Transverse colon (tissue), 4 donors: ENCODE data around the gene TMEM69. TPM values are rescaled to one million over a fixed set of nuclear protein-coding genes. Genes with fewer than 3 reads are reported as not detected.

ENCODE experiments used
- DNase-seq: peaks from one replicate; pipeline ENCODE4 v3.0.0-alpha.2; 2019
- H3K27ac ChIP-seq, 4 donors: fragments of 200-600 bp; sonication (generic); 2 replicates each; pipeline ENCODE4 v1.5.1; 2016 to 2018; ENCODE audit warnings: inconsistent platforms in 4 of 4
- H3K27me3 ChIP-seq: fragments of 200-600 bp; sonication (generic); 2 replicates; pipeline ENCODE4 v1.5.1; 2017; ENCODE audit warnings: inconsistent platforms
- H3K36me3 ChIP-seq, 4 donors: fragments of 200-600 bp; sonication (generic); 2 replicates each; pipeline ENCODE4 v1.5.1; 2017 to 2019; ENCODE audit warnings: inconsistent platforms in 4 of 4
- H3K4me1 ChIP-seq, 4 donors: fragments of 200-600 bp; sonication (generic); 2 replicates each; pipeline ENCODE4 v1.5.1; 2017 to 2020; ENCODE audit warnings: inconsistent platforms in 4 of 4
- H3K4me3 ChIP-seq, 4 donors: fragments of 200-600 bp; sonication (generic); 1 replicate in 1 of 4; 2 replicates in 3 of 4; pipeline versions ENCODE4 v1.5.1 to v1.6.1; 2017 to 2019; ENCODE audit warnings: inconsistent platforms in 4 of 4
- H3K9me3 ChIP-seq, 2 donors: fragments of 200-600 bp; sonication (generic); 2 replicates each; pipeline ENCODE4 v1.5.1; 2017 to 2019; ENCODE audit warnings: inconsistent platforms in 2 of 2
- CTCF ChIP-seq, 5 experiments: fragments of 200-600 bp in 3 of 5; fragments of 450-650 bp in 2 of 5; sonication (generic) in 3 of 5; IDR thresholded peaks; 1 replicate in 2 of 5; 2 replicates in 3 of 5; pipeline ENCODE4 v1.5.1; 2016 to 2017; ENCODE audit warnings: antibody characterized with exemption in 5 of 5, inconsistent platforms in 3 of 5, mild to moderate bottlenecking in 2 of 5, moderate library complexity in 1 of 5
- EP300 ChIP-seq: sonication (generic); formaldehyde crosslinking; IDR thresholded peaks from one replicate; pipeline ENCODE4 v1.6.1; 2017; ENCODE audit warnings: antibody characterized with exemption, low read depth
- POLR2A ChIP-seq: fragments of 450-650 bp; IDR thresholded peaks from one replicate; pipeline ENCODE4 v1.6.1; 2016; ENCODE audit warnings: antibody characterized with exemption, mild to moderate bottlenecking, moderate library complexity
- POLR2AphosphoS5 ChIP-seq, 3 donors: sonication (generic); formaldehyde crosslinking; IDR thresholded peaks; one replicate each; pipeline ENCODE4 v1.6.1; 2016; ENCODE audit warnings: antibody characterized with exemption in 3 of 3
- WGBS, 2 donors: methylation state at CpG; one replicate each; pipeline ENCODE4 v1.1.5; 2018; ENCODE audit warnings: low coverage in 1 of 2; 5-methylcytosine and 5-hydroxymethylcytosine counted together
- in situ Hi-C, 4 donors: fragments of 200-750 bp; cut with MboI; loops; one replicate each; pipeline versions ENCODE4 v1.15.0 to v1.15.1; 2017; ENCODE audit warnings: low sequenced_read_pairs in 3 of 4, low pct_ligation_motif_present in 1 of 4, low pct_unique_long_range_greater_than_20kb in 1 of 4
- intact Hi-C: fragments of 100-400 bp; cut with DNase I; formaldehyde crosslinking; loops from one replicate; pipeline ENCODE4 v1.15.1; 2023; ENCODE audit warnings: low total_unique reads
- total RNA-seq, 4 donors: library from RNA; depleted of rRNA; stranded (reverse); fragments of >200 nt; gene quantifications; one replicate each; pipeline ENCODE4 v1.1.0, GENCODE V29; 2016

Gene TMEM69
- 10 to 100 TPM in 3 of 4 donors, 1 to 10 TPM in 1; 6.4 to 47.2 (median 28.0) TPM for total RNA-seq

GRCh38 chr1:45687754-45688740 lies at the start of gene TMEM69:
Gene TMEM69, plus strand, starts transcription at chr1:45688181. Its CDS starts 2,888 bp downstream, at chr1:45691069.
- intact Hi-C loops: no loop called here

GRCh38 chr1:45640293-45640692 lies 47.7 kb upstream of the TMEM69 start:
- no peak for TF ChIP-seq POLR2AphosphoS5 (IDR thresholded peaks at IDR 0.05)
- no peak for TF ChIP-seq CTCF (IDR thresholded peaks at IDR 0.05)
- no peak for TF ChIP-seq EP300
- TF ChIP-seq POLR2A: no peak
- WGBS, 2 donors: 92 to 100% methylated on average over 1 of the region's 1 CpG
- Histone ChIP-seq H3K27ac (no peak overlapping the region), H3K36me3 (peaks cover 0 to 67% (median 27%) of the 10 kb centered on the region in 4 donors), H3K4me3 (no peak overlapping the region), H3K9me3 (no peaks in the 10 kb centered on the region), H3K4me1 (peaks cover 0 to 21% (median 15%) of the 10 kb centered on the region in 4 donors), H3K27me3 (no peaks in the 10 kb centered on the region)
- in situ Hi-C loops: no loop called here
- DNase-seq: no peak
- intact Hi-C loops: no loop called here

More at GRCh38 chr1:45687754-45688740, at the start of gene TMEM69:
- peak; percentile 85 for DNase-seq
- TF ChIP-seq POLR2A (no peak), CTCF (IDR thresholded peaks at IDR 0.05) (peak; percentile 20 to 73 (median 41)), EP300 (no peak), POLR2AphosphoS5 (IDR thresholded peaks at IDR 0.05) (peak; percentile 34 to 72 (median 62))
- WGBS, 2 donors: 1 to 7% methylated on average over 4 to 24 of the region's 24 CpGs
- peak within 1 kb of the TSS; percentile 97 to 100 (median 98) for H3K27ac ChIP-seq
- H3K9me3 ChIP-seq: no peaks in the 10 kb centered on the region
- in situ Hi-C loops: no loop called here
- H3K4me1 ChIP-seq: peaks cover 6 to 38% (median 28%) of the 10 kb centered on the region in 4 donors
- no peaks in the 10 kb centered on the region for H3K27me3 ChIP-seq
- peak within 1 kb of the TSS; percentile 46 to 89 (median 73) for H3K4me3 ChIP-seq
- H3K36me3 ChIP-seq: peaks cover 0 to 7% (median 2%) of the 10 kb centered on the region in 4 donors

GRCh38 chr1:45643321-45643720 lies 44.7 kb upstream of the TMEM69 start:
- TF ChIP-seq POLR2A (no peak), POLR2AphosphoS5 (IDR thresholded peaks at IDR 0.05) (no peak), CTCF (IDR thresholded peaks at IDR 0.05) (no peak), EP300 (no peak)
- 40 to 67% methylated on average over 5 of the region's 5 CpGs for WGBS, 2 donors
- Histone ChIP-seq H3K27ac (peak overlapping the region; percentile 67 to 84 (median 78)), H3K9me3 (no peaks in the 10 kb centered on the region), H3K36me3 (peaks cover 0 to 37% (median 15%) of the 10 kb centered on the region in 4 donors), H3K4me1 (peaks cover 4 to 32% (median 25%) of the 10 kb centered on the region in 4 donors), H3K27me3 (no peaks in the 10 kb centered on the region), H3K4me3 (no peak overlapping the region)
- DNase-seq: no peak
- intact Hi-C loops (no loop called here), in situ Hi-C loops (no loop called here)

GRCh38 chr1:45643978-45644377 lies 44.0 kb upstream of the TMEM69 start:
- in situ Hi-C loops: no loop called here
- peak overlapping the region; percentile 67 to 84 (median 78) for H3K27ac ChIP-seq
- intact Hi-C loops: no loop called here

More at GRCh38 chr1:45643978-45644377, 44.0 kb upstream of the TMEM69 start:
- peaks cover 0 to 35% (median 12%) of the 10 kb centered on the region in 4 donors for H3K36me3 ChIP-seq
- H3K9me3 ChIP-seq: no peaks in the 10 kb centered on the region
- H3K4me3 ChIP-seq: no peak overlapping the region
- no peak for TF ChIP-seq EP300
- peak; percentile 41 for TF ChIP-seq POLR2A
- peak in 3 of 5 experiments; percentile 13 to 43 (median 23) for TF ChIP-seq CTCF (IDR thresholded peaks at IDR 0.05)
- TF ChIP-seq POLR2AphosphoS5 (IDR thresholded peaks at IDR 0.05): peak in 2 of 3 donors; percentile 25 to 64
- peaks cover 4 to 32% (median 26%) of the 10 kb centered on the region in 4 donors for H3K4me1 ChIP-seq
- DNase-seq: peak; percentile 40
- H3K27me3 ChIP-seq: no peaks in the 10 kb centered on the region
